GM18909 (cell line): ENCODE data around the gene PGPEP1.
"Not testable (repeated sequence)": the region's sequence is repeated elsewhere in the genome, so short reads cannot be mapped to it uniquely, and the experiment has no call there.

Experiments used
- ATAC-seq: cut with Tn5 transposase; IDR thresholded peaks from one replicate; pipeline ENCODE4 v1.9.1; 2021; ENCODE audit warnings: mild to moderate bottlenecking; ENCODE audit not compliant: unreplicated experiment, poor library complexity

Gene PGPEP1

GRCh38 chr19:18362934-18363542, 22.6 kb downstream of the PGPEP1 start:
- ATAC-seq, result no peak

GRCh38 chr19:18363787-18364186, 23.4 kb downstream of the PGPEP1 start:
- ATAC-seq, result no peak

GRCh38 chr19:18364277-18364825, 24.0 kb downstream of the PGPEP1 start:
- ATAC-seq, result not testable (repeated sequence)

GRCh38 chr19:18364826-18365528, 24.6 kb downstream of the PGPEP1 start:
- ATAC-seq, result no peak

- ATAC-seq, result no peak
Measured at GRCh38 chr19:18366021-18366435, 25.6 kb downstream of the PGPEP1 start.

- ATAC-seq, result no peak
Measured at GRCh38 chr19:18368504-18369222, 28.3 kb downstream of the PGPEP1 start.

GRCh38 chr19:18373407-18373891, 33.1 kb downstream of the PGPEP1 start:
- no peak for ATAC-seq

GRCh38 chr19:18373892-18374629, 33.7 kb downstream of the PGPEP1 start:
- ATAC-seq, result peak; percentile 81

GRCh38 chr19:18377026-18377425, 36.6 kb downstream of the PGPEP1 start:
- no peak for ATAC-seq

- ATAC-seq, result no peak
Measured at GRCh38 chr19:18379803-18380747, 39.7 kb downstream of the PGPEP1 start.

GRCh38 chr19:18380843-18381242, 40.4 kb downstream of the PGPEP1 start:
- no peak for ATAC-seq

GRCh38 chr19:18383622-18384021, 43.2 kb downstream of the PGPEP1 start:
- not testable (repeated sequence) for ATAC-seq

GRCh38 chr19:18384775-18385174, 44.4 kb downstream of the PGPEP1 start:
- ATAC-seq, result no peak

GRCh38 chr19:18385359-18385674, 44.9 kb downstream of the PGPEP1 start:
- no peak for ATAC-seq

- ATAC-seq, result no peak
Measured at GRCh38 chr19:18385675-18386542, 45.5 kb downstream of the PGPEP1 start, which contains the start of gene GDF15. Gene GDF15 (plus strand): TSS chr19:18386158. CDS start chr19:18386190, 32 bp downstream.

- ATAC-seq, result no peak
Measured at GRCh38 chr19:18386543-18387271, 46.3 kb downstream of the PGPEP1 start.

GRCh38 chr19:18388100-18388959, 47.9 kb downstream of the PGPEP1 start:
- ATAC-seq, result peak; percentile 75
